GM12873 (cell line): ENCODE measurements around the gene UCP2.

Source experiments
- TF ChIP-seq, protein P1 (sequence below): IDR thresholded peaks from 2 replicates; pipeline ENCODE4 v1.5.1; 2012; ENCODE audit warnings: low read depth, mild to moderate bottlenecking, moderate library complexity, low read length, control low read depth; ENCODE audit not compliant: insufficient read depth; ENCODE audit errors: missing control alignments

Gene UCP2

DNA sequence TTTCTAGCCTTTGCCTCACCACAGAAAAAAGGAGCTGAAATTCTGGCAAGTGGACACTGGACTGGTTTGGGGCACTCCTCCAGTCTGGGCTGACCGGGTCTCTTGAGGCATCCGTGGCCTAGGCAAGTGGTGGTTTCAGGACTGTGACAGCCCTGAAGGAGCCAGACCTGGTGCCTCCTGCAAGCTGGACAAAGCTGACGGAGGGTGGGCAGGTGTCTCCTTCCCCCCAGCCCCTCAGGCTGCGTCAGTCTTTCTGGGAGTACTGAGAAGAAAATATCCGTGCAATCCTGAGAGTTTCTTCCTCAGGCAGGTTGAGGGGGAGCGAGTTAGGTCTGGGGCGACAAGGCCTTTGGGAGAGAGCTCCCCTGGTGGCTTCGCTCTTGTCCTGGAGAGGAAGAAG is 30.5 kb upstream of the UCP2 start:
- TF ChIP-seq, protein P1, sequence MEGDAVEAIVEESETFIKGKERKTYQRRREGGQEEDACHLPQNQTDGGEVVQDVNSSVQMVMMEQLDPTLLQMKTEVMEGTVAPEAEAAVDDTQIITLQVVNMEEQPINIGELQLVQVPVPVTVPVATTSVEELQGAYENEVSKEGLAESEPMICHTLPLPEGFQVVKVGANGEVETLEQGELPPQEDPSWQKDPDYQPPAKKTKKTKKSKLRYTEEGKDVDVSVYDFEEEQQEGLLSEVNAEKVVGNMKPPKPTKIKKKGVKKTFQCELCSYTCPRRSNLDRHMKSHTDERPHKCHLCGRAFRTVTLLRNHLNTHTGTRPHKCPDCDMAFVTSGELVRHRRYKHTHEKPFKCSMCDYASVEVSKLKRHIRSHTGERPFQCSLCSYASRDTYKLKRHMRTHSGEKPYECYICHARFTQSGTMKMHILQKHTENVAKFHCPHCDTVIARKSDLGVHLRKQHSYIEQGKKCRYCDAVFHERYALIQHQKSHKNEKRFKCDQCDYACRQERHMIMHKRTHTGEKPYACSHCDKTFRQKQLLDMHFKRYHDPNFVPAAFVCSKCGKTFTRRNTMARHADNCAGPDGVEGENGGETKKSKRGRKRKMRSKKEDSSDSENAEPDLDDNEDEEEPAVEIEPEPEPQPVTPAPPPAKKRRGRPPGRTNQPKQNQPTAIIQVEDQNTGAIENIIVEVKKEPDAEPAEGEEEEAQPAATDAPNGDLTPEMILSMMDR = no peak

DNA sequence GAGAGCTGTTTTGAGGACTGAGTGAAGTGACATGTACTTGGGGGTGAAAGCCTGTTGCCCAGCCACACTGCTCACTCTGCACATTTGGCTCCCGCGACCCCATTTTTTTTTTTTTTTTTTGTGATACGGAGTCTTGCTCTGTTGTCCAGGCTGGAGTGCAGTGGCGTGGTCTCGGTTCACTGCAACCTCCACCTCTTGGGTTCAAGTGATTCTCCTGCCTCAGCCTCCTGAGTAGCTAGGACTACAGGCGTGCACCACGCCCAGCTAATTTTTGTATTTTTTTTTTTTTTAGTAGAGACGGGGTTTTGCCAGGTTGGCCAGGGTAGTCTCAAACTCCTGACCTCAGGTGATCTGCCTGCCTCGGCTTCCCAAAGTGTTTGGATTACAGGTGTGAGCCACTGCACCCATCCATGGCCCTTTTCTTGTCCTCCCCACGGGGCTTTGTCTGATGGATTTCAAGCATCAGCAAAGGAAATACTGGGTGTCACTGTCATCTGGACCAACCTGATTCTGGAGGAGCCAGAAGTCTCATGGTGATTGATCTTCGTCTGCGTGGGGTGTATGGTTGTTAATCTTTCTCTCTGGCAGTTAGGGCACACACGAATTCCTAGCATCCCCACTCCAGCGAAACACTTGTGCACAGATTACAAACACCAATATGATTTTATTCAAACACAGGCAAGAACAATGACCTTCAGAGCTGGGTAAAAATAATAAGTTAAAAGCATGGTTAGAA is 29.6 kb upstream of the UCP2 start:
- TF ChIP-seq, protein P1 = no peak

DNA sequence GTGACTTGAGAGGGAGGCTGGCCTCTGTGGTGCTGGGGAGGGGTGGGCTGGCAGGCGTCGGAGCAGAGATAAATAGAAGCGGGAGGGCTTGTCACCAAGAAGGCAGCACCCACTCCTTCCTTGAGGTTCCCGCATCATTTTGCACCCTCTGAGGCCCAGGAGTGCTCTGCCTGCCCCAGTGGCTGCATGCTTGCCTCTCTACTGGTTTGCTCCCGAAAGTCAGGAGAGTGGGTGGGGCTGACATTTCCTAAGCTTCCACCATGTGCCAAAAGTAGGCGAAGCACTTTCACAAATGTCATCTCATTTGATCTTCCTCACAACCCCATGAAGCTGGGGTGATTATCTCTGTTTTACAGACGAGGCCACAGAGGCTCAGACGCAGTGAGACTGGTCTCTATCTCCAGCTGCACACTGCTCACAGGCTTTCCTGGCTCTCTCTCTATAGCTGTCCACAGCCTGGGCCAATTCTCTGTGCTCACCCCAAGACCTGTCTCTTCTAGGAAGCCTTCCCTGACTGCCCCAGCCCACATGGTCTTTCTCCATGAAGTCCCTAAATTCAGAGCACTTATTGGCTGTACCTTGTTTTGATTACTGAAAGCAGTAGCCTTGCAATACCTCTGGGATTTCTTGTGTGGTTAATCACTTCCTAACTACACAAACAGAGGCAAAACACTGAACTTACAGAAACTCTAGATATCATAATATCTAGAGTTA is 28.9 kb upstream of the UCP2 start:
- TF ChIP-seq, protein P1 = no peak

DNA sequence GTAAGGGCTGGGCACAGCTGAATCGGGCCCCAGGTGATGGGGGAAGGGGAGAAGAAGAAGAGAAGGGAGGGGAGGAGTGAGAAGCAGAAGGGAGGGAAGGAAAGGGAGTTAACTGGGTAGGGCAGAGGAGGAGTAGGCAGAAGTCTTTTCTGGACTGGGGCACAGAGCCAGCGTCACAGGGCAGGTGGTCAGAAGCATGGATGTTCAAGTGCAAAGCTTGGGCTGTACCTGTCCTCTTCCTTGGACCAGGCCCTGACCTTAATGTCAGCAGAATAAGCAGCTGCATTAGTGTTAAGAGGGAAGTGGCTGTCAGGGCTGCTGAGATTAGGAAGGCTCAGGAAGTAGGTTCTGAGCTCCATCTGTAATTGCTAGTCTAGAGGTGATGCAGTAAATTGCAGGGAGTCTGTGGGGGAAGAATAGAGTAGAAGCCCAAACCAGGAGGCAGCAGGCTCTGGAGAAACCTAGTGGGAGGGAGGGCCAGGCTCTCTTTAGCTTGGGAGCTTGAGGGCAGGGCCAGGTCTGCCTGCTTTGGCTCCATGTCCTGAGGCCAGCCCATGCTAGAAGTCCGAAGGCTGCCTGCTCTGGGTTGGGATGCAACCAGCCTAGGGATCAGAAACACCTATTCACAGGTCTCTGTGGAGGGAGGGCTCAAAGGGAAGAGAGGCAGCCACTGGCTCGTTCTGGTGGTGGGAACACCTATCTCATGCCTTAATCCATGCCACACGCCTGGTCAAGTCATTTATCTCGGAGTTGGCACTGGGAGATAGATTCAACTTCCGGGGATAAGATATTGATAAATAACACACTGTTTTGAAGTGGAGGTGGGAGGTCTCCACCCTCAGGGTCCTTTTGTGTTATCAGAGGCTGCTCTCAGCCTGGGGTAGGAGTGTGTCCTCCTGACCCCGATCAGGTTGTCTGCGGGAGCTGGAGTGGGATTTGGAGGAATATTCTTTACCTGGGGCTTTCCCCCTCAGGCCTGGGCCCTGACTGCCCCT is 28.0 kb upstream of the UCP2 start:
- TF ChIP-seq, protein P1 = no peak

DNA sequence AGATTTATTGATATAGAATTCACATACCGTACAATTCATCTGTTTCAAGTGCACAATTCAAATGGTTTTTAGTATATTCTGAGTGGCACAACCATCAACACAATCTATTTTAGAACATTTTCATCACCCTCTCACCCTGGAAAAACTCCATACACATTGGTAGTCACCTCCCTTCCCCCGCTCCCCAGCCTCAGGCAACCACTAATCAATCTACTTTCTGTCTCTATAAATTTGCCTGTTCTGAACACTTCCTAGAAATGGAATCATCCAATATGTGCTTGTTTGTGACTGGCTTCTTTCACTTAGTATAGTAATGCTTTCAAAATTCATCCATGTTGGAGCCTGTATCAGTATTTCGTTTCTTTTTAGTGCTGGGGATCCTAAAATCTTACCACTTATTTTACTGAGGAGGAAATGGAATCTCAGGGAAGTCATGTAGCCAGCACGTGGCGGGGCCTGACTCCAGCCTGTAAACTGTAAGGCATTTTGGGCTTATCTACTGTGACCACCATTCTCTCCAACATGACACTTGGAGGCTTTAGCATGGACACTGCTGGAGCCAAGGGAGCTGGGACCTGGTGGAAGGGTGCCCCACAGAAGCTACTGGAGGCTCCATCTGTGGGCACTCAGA is 27.1 kb upstream of the UCP2 start:
- TF ChIP-seq, protein P1 = no peak

DNA sequence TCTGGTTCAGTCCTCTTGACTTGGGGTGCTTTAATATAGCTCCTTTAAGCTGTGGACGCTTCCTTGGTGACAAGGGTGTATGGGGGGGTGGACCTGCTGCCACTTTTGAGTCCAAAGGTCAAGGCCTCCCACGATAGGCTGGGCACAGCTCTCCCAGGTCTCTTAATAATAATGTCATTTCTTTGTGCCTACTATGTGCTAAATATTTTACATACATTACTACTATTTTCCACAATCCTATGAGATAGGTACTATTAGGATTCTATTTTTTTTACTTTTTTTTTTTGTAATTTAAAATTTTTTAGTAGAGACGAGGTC is 26.5 kb upstream of the UCP2 start:
- TF ChIP-seq, protein P1 = no peak
